Measurements from ENCODE around the gene KLF7. TPM values are rescaled to one million over a fixed set of nuclear protein-coding genes. Genes with fewer than 3 reads are reported as not detected.

KLF7 gene
- polyA plus RNA-seq, 2 of the 4 experiments (the other 2 are of a cell fraction) = 17.8 to 29.8 TPM

DNA sequence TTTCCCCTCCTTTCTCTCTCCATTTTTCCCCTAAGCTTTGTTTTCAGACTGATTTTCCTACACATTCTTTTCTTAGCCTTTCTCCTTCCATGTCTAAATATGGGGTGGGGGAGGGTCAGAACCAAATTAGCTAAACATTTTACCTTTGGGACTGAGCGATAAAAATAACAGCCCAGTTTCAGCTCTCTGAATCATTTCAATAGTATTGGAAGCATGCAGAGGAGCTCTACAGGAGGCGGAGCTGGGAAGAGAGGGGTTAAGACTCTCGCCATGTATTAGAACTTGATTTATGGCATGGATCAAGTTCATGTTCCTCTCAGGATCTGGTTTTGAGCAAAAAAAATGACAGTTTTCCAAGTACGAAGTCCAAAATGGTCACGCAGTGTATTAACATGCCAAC is 117.3 kb downstream of the KLF7 start:
- Histone ChIP-seq H3K9me3 (no peaks in the 10 kb centered on the region), H3K27ac (no peak overlapping the region), H3K4me3 (no peak overlapping the region), H3K4me2 (no peak overlapping the region), H3K4me1 (no peaks in the 10 kb centered on the region)
- WGBS (ENCODE audit: missing lambda C conversion rate) = 88% methylated on average over 5 of the region's 5 CpGs
- ATAC-seq (no peak), FAIRE-seq (no peak), DNase-seq (ENCODE audit: low read depth in 1 of 2, low spot score in 1 of 2) (no peak)
- no peak for TF ChIP-seq HOXA7 (CRISPR knock-in tag; IDR thresholded peaks at IDR 0.05)
- no peak for TF ChIP-seq MAZ (IDR thresholded peaks at IDR 0.05; ENCODE audit: borderline replicate concordance, low read depth, low read length)
- no peak for TF ChIP-seq PHF8 (IDR thresholded peaks at IDR 0.05; ENCODE audit: borderline replicate concordance, low read depth)
- TF ChIP-seq ZFP36 (IDR thresholded peaks at IDR 0.05; ENCODE audit: borderline replicate concordance, partially characterized antibody) = no peak
- TF ChIP-seq CHD2 (IDR thresholded peaks at IDR 0.05; ENCODE audit: low read length, partially characterized antibody) = no peak
- TF ChIP-seq SREBF2 (IDR thresholded peaks at IDR 0.05) = no peak
- TF ChIP-seq JUNB (IDR thresholded peaks at IDR 0.05) = no peak
- TF ChIP-seq, protein P1, sequence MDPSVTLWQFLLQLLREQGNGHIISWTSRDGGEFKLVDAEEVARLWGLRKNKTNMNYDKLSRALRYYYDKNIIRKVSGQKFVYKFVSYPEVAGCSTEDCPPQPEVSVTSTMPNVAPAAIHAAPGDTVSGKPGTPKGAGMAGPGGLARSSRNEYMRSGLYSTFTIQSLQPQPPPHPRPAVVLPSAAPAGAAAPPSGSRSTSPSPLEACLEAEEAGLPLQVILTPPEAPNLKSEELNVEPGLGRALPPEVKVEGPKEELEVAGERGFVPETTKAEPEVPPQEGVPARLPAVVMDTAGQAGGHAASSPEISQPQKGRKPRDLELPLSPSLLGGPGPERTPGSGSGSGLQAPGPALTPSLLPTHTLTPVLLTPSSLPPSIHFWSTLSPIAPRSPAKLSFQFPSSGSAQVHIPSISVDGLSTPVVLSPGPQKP (IDR thresholded peaks at IDR 0.05; ENCODE audit: low read depth, low read length) = no peak
- no peak for TF ChIP-seq HMGXB4 (CRISPR knock-in tag; IDR thresholded peaks at IDR 0.05; ENCODE audit: borderline replicate concordance)
- TF ChIP-seq TFCP2L1 (CRISPR knock-in tag; IDR thresholded peaks at IDR 0.05) = no peak
- TF ChIP-seq ESRRA (IDR thresholded peaks at IDR 0.05; ENCODE audit: borderline replicate concordance, low read length) = no peak
- no peak for TF ChIP-seq HOXB5 (CRISPR knock-in tag; IDR thresholded peaks at IDR 0.05)
- TF ChIP-seq RNF2 (IDR thresholded peaks at IDR 0.05; ENCODE audit: borderline replicate concordance, low read depth) = no peak
- no peak for TF ChIP-seq RCOR1 (IDR thresholded peaks at IDR 0.05; ENCODE audit: low read depth, low read length)
- TF ChIP-seq, protein P2, sequence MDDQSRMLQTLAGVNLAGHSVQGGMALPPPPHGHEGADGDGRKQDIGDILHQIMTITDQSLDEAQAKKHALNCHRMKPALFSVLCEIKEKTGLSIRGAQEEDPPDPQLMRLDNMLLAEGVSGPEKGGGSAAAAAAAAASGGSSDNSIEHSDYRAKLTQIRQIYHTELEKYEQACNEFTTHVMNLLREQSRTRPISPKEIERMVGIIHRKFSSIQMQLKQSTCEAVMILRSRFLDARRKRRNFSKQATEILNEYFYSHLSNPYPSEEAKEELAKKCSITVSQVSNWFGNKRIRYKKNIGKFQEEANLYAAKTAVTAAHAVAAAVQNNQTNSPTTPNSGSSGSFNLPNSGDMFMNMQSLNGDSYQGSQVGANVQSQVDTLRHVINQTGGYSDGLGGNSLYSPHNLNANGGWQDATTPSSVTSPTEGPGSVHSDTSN (IDR thresholded peaks at IDR 0.05) = no peak
- TF ChIP-seq HES2 (IDR thresholded peaks at IDR 0.05) = no peak
- no peak for TF ChIP-seq EHF (CRISPR knock-in tag; IDR thresholded peaks at IDR 0.05)
- TF ChIP-seq HOXB13 (CRISPR knock-in tag; IDR thresholded peaks at IDR 0.05; ENCODE audit: low read depth) = no peak
- CTCF ChIA-PET = interaction anchor here (0.8 to 1.2 kb wide), 2 partner anchors 10 to 425 kb away, joined by 3 to 5 read pairs; no protein-coding TSS in a partner anchor
- POLR2A ChIA-PET = no interaction called here

DNA sequence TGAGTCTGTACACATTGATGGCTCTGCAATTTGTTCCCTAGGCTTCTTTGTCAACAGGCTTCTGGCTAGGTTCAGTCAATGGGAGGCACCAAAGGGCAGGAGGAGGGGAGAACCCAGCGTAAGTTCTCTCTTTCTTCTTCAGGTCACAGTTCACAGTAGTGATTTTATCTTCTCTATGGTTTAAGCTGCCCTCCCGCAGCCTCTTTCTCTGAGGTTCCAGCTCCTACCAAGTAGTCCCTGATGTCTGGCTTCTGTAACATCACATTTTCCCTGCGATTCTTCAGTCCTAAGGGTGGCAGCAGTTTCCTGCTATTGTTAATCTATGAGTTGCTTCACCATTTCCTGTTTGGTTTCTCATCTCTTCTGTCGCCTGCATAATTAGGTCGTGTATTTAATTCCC is 119.0 kb downstream of the KLF7 start:
- peak in 1 of 2 experiments; percentile 4 for DNase-seq (ENCODE audit: low read depth in 1 of 2, low spot score in 1 of 2)
- ATAC-seq = no peak
- no peaks in the 10 kb centered on the region for H3K9me3 ChIP-seq
- ChIA-PET CTCF (interaction anchor here (1.7 kb wide), 1 partner anchor 427 kb away, joined by 7 read pairs; no protein-coding TSS in a partner anchor), POLR2A (no interaction called here)
- H3K27ac ChIP-seq = no peak overlapping the region
- no peak overlapping the region for H3K4me2 ChIP-seq
- 62% methylated on average over 5 of the region's 5 CpGs for WGBS (ENCODE audit: missing lambda C conversion rate)
- FAIRE-seq = no peak
- H3K4me1 ChIP-seq = no peaks in the 10 kb centered on the region
- no peak overlapping the region for H3K4me3 ChIP-seq
- TF ChIP-seq HOXA7 (CRISPR knock-in tag; IDR thresholded peaks at IDR 0.05) (no peak), FOSL2 (IDR thresholded peaks at IDR 0.05) (no peak), FOSL2 (CRISPR knock-in tag; IDR thresholded peaks at IDR 0.05) (no peak), ZSCAN20 (CRISPR knock-in tag; IDR thresholded peaks at IDR 0.05) (no peak), CEBPB (IDR thresholded peaks at IDR 0.05) (no peak), HOXB13 (CRISPR knock-in tag; IDR thresholded peaks at IDR 0.05; ENCODE audit: low read depth) (no peak), HES2 (IDR thresholded peaks at IDR 0.05) (no peak), RARB (CRISPR knock-in tag; IDR thresholded peaks at IDR 0.05) (no peak), CHD2 (IDR thresholded peaks at IDR 0.05; ENCODE audit: low read length, partially characterized antibody) (no peak), KDM5A (IDR thresholded peaks at IDR 0.05) (no peak), ZFP36 (IDR thresholded peaks at IDR 0.05; ENCODE audit: borderline replicate concordance, partially characterized antibody) (no peak), SMC3 (IDR thresholded peaks at IDR 0.05) (no peak), SREBF2 (IDR thresholded peaks at IDR 0.05) (no peak), TFCP2L1 (CRISPR knock-in tag; IDR thresholded peaks at IDR 0.05) (no peak), ZNF302 (CRISPR knock-in tag; IDR thresholded peaks at IDR 0.05) (no peak), POLR2A (IDR thresholded peaks at IDR 0.05; ENCODE audit: low read length) (no peak)
- TF ChIP-seq, protein P3, sequence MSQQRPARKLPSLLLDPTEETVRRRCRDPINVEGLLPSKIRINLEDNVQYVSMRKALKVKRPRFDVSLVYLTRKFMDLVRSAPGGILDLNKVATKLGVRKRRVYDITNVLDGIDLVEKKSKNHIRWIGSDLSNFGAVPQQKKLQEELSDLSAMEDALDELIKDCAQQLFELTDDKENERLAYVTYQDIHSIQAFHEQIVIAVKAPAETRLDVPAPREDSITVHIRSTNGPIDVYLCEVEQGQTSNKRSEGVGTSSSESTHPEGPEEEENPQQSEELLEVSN (IDR thresholded peaks at IDR 0.05; ENCODE audit: borderline replicate concordance, low read depth) = no peak
- TF ChIP-seq, protein P4, sequence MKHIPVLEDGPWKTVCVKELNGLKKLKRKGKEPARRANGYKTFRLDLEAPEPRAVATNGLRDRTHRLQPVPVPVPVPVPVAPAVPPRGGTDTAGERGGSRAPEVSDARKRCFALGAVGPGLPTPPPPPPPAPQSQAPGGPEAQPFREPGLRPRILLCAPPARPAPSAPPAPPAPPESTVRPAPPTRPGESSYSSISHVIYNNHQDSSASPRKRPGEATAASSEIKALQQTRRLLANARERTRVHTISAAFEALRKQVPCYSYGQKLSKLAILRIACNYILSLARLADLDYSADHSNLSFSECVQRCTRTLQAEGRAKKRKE (CRISPR knock-in tag; IDR thresholded peaks at IDR 0.05; ENCODE audit: low read depth) = no peak

All from A549 (cell line).